GM12874 (cell line): ENCODE data around the gene DHRS3.

Source experiments
- TF ChIP-seq, protein P1 (sequence below): IDR thresholded peaks from 2 replicates; pipeline ENCODE4 v1.5.1; 2011; ENCODE audit warnings: low read depth, mild to moderate bottlenecking, control low read depth, low read length, moderate library complexity; ENCODE audit not compliant: insufficient read depth

Gene DHRS3

DNA sequence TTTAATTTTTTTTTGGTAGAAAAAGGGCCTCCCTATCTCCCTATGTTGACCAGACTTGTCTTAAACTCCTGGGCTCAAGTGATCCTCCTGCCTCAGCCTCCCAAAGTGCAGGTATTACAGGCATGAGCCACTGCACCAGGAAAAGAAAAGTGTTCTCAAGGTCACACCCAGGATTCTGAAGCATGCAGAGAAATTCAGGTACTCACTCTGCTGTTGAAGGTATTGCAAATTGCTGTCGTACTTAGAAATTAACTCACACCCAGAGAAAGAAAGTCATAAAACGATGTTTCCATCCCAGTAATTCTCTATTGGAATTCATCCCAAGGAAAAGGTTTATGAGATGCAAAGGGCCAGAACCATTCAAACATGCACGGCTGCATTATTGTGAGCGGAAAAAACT, 73.7 kb downstream of the DHRS3 start:
- TF ChIP-seq, protein P1, sequence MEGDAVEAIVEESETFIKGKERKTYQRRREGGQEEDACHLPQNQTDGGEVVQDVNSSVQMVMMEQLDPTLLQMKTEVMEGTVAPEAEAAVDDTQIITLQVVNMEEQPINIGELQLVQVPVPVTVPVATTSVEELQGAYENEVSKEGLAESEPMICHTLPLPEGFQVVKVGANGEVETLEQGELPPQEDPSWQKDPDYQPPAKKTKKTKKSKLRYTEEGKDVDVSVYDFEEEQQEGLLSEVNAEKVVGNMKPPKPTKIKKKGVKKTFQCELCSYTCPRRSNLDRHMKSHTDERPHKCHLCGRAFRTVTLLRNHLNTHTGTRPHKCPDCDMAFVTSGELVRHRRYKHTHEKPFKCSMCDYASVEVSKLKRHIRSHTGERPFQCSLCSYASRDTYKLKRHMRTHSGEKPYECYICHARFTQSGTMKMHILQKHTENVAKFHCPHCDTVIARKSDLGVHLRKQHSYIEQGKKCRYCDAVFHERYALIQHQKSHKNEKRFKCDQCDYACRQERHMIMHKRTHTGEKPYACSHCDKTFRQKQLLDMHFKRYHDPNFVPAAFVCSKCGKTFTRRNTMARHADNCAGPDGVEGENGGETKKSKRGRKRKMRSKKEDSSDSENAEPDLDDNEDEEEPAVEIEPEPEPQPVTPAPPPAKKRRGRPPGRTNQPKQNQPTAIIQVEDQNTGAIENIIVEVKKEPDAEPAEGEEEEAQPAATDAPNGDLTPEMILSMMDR = no peak

DNA sequence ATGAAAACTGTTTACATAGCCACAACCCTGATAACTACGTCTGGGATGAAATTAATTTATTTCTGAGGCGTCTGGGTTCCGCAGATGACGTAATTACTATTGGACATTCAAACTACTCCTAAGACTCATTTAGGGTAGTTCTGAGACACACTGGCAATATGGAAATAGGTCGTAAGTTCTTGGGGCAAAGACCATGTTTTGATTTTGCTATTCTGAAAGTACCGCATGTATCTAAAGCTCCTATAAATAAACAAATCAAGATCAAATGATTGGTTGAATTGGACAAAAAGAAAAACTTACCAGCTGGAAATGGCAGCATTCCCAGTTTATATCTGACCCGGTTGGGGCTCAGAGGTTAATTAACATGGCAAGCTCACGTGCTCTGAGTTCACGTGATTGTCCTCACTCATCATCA, 74.3 kb downstream of the DHRS3 start:
- TF ChIP-seq, protein P1 = no peak

DNA sequence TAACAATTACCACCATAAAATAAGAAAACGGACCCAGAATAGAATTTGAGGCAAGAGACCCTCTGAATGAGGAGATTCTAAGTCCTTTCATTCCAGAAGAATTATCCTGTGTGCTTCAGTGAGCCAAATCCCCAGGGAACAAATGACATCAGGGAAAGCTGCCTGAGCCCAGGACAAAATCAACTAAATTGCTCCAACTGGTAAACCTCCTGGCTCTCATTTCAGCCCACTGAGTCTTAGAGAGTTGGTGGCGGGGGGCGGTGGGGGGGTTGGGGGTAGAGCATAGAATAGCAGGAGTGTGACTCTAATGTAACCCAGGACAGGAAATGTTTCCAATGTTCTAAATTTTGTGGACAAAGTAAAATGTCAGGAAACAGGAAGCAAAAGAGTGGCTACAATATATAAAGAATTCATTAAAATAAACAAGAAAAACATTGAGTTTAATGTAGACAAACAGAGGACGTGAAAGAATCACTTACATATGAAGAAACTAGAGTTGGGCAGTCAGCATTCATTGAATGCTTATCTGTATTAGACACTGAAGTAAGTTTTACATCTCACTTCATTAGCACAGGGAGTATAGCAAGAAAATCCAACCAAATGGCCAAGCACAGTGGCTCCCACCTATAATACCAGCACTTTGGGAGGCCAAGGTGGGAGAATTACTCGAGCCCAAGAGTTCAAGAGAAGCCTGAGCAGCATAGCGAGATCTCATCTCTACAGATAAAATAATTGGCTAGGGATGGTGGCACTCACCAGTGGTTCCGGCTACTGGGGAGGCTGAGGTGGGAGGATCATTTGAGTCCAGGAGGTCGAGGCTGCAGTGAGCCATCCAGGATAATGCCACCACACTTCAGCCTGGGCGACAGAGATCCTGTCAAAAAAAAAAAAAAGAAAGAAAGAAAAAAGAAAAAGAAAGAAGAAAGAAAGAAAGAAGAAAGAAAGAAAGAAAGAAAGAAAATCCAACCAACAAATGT, 75.1 kb downstream of the DHRS3 start:
- TF ChIP-seq, protein P1 = no peak

DNA sequence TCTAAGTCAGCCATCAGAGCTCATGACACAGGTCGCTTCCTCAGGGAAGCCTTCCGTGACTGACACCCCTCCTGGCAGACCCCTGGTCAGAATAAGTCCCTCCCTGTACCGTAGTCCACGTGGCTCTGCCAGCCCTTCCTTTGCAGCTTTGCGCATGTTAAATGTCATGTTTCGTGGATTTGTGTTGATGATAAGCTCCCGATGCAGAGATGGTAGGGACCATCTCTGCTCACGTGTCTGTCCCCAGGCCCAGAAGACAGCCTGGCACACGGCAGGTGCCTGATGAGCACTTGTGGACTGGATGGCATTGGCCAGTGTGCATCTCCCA, 75.9 kb downstream of the DHRS3 start:
- TF ChIP-seq, protein P1 = no peak

DNA sequence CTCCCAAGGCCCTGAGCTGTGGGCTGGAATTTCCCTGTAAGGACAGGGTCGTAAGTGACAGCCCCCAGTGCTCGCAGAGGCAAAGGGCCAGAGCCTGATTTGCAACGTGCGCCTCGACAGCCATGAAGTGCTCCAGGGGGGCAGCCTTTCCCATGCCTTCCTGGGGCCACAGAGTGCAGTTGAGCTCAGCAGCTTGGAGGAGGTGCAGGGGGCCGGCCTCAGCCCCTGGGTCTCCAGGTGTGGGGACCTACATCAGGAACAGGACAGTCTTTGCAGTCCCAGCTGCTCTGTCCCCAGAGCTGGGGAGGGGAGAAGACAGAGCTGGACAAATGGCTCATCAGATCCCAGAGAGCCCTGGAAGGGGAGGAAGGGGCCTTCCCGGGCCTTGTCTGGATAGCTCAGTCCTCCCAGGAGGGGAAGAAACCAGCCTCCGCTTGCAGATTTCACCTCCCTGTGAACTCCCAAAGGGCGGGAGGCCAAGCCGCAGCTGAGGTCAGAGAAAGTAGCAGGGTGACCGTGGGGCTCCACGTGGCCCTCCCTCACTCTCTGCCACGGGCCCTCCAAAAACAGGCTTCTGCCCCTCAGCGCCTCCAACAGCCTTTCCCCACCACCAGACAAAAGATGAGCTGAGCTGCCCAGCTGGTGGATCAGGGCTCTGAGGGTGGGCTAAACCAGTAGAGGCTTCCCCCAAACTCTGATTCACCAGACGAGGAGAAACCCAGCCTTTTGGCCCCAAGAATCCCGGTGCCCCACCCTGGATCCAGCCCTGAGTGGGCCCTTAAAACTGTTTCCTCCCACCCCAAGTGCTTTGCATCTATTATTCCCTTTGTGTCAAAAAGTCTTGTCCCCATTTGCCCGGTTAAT, 76.5 kb downstream of the DHRS3 start:
- TF ChIP-seq, protein P1 = no peak

DNA sequence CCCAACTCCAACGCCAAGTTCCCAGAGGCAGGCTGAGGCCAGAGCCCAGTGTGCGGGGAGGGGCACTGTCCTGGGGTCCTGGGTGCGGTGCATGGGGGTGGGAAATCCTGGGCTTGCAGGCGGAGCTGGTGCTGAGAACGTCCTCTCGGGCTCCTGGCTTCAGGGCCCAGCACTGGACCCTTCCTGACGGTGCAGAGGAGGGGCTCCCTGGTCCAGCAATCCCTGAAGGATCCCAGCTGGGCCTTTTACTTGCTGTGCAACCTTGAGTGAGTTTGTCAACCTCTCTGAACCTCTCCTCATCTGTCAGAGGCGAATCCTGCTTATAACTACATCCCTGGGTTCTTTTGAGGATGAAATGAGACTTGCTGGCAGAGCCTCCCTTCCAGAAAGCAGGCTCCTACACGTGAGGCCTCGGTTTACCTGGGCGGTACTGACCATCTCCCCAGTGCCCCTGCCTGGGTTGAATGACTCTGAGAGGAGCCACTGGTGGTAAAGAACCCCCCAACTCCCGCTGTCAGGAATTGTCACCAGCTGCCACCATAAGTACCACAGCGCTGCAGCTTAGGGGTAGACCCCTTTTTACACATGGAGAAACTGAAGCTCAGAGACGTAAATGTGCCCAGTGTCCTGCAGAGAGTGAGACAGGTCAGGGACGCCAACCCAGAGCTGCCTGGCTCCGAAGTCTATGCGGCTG, 77.3 kb downstream of the DHRS3 start:
- TF ChIP-seq, protein P1 = no peak
